Upper lobe of right lung (tissue), 1 donor: ENCODE data around the gene TCHP. TPM values are rescaled to one million over a fixed set of nuclear protein-coding genes. Genes with fewer than 3 reads are reported as not detected.
A peak's percentile ranks its signal among the peaks of the same experiment; 100 is the strongest.

Experiments
- ATAC-seq: fragments of 200-7000 bp; cut with Tn5 transposase; one replicate; pipeline ENCODE4 v1.9.1; 2020; ENCODE audit warnings: mild to moderate bottlenecking, moderate library complexity
- DNase-seq: peaks from one replicate; pipeline ENCODE4 v3.0.0-alpha.2; 2020
- H3K27ac ChIP-seq: fragments of 200-600 bp; one replicate; pipeline ENCODE4 v1.8.0; 2022
- H3K27me3 ChIP-seq: fragments of 200-600 bp; one replicate; pipeline ENCODE4 v1.8.0; 2022; ENCODE audit warnings: mild to moderate bottlenecking
- H3K36me3 ChIP-seq: fragments of 200-600 bp; one replicate; pipeline ENCODE4 v1.8.0; 2022
- H3K4me1 ChIP-seq: fragments of 200-600 bp; one replicate; pipeline ENCODE4 v1.8.0; 2022
- H3K4me3 ChIP-seq: fragments of 200-600 bp; one replicate; pipeline ENCODE4 v1.8.0; 2022; ENCODE audit warnings: mild to moderate bottlenecking
- H3K9me3 ChIP-seq: fragments of 200-600 bp; one replicate; pipeline ENCODE4 v1.8.0; 2022
- CTCF ChIP-seq: fragments of 200-600 bp; IDR thresholded peaks from one replicate; pipeline ENCODE4 v1.8.0; 2022; ENCODE audit warnings: antibody characterized with exemption
- intact Hi-C: fragments of 100-400 bp; cut with DNase I; formaldehyde crosslinking; loops from one replicate; pipeline ENCODE4 v1.11.0; 2022
- total RNA-seq: library from RNA; stranded (reverse); fragmentation: NEBNext Ultra II Directional; extraction: Animal tissue kit (Norgen Biotek cat#: 25700); gene quantifications from one replicate; pipeline ENCODE4 v1.2.1, GENCODE V29; 2021
- donor health status: DM: no; HTN: yes; CAD: no; lungs with severe emphysema.

TCHP gene
- total RNA-seq, 1 donor from 2014 or later = 16.5 TPM

DNA sequence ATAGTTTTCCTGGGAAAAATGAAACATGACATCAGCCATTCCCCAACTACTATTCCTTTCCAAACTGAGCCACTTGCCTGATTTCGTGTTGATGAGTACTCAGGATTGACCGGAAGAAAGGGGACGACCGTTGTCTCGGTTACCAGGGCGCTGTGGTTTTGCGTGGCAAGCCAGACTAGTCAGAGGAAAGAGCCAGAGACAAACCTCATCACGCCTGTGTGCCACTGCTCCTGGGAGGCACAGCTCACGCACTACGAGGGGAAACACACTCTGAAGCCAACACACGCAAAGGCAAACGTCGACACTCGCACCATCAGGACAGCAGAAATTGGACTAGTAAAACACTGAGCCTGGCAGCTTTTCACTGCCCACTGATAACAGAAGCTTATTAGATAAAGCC, 61.1 kb downstream of the TCHP start:
- ATAC-seq = no peak
- no peaks in the 10 kb centered on the region for H3K9me3 ChIP-seq
- no peak overlapping the region for H3K27ac ChIP-seq
- intact Hi-C loops = no loop called here
- no peak for TF ChIP-seq CTCF
- no peaks in the 10 kb centered on the region for H3K27me3 ChIP-seq
- peaks cover 4% of the 10 kb centered on the region for H3K4me1 ChIP-seq
- no peak for DNase-seq
- peaks cover 89% of the 10 kb centered on the region for H3K36me3 ChIP-seq
- H3K4me3 ChIP-seq = no peak overlapping the region

DNA sequence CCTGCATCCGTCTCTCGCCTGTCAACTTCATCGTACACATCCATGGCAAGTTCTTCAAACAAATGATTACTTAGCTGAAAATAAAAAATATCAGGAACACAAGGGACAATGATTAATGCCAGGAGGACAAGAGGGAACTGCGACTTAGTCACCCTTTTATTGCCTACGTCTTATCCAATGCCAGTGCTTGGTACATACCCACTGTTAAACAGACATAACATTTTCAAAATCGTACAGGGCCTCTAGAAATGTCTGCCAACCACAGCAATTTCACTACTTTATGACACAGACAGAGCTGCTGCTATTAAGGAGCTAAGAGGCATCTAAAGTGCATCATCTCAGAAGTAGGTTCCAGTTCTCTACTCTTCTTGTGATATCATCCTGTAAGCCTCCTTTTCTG, 61.5 kb downstream of the TCHP start:
- no peaks in the 10 kb centered on the region for H3K9me3 ChIP-seq
- intact Hi-C loops = no loop called here
- no peak overlapping the region for H3K4me3 ChIP-seq
- DNase-seq (no peak), ATAC-seq (no peak)
- H3K27ac ChIP-seq = no peak overlapping the region
- H3K36me3 ChIP-seq = peaks cover 86% of the 10 kb centered on the region
- peaks cover 4% of the 10 kb centered on the region for H3K4me1 ChIP-seq
- H3K27me3 ChIP-seq = no peaks in the 10 kb centered on the region
- no peak for TF ChIP-seq CTCF

GRCh38 chr12:109962398-109962797, 62.3 kb downstream of the TCHP start:
- Histone ChIP-seq H3K9me3 (no peaks in the 10 kb centered on the region), H3K36me3 (peaks cover 86% of the 10 kb centered on the region), H3K27ac (no peak overlapping the region), H3K4me1 (peaks cover 4% of the 10 kb centered on the region), H3K4me3 (no peak overlapping the region), H3K27me3 (no peaks in the 10 kb centered on the region)
- intact Hi-C loops = no loop called here
- no peak for TF ChIP-seq CTCF
- DNase-seq (no peak), ATAC-seq (no peak)

DNA sequence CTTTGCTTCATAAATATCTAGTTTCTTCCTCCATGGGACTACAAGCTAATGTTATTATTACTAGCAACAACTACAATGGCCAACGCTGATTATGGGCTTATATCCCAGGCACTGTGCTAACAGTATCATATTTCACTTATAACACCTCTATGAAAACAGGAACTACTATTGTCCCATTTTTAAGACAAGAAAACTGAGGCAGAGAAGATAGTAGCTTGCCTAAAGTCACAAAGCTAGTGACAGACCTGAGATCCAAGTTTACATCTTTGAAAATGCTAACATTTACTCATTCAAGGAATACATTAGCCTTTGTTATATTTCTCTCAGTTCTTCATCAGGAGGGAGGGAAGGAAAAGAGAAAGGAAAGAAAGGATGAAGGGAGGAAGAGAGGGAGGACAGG, 63.3 kb downstream of the TCHP start:
- ATAC-seq = no peak
- Histone ChIP-seq H3K27me3 (no peaks in the 10 kb centered on the region), H3K9me3 (no peaks in the 10 kb centered on the region), H3K27ac (no peak overlapping the region), H3K36me3 (peaks cover 85% of the 10 kb centered on the region), H3K4me3 (no peak overlapping the region), H3K4me1 (peaks cover 4% of the 10 kb centered on the region)
- DNase-seq = no peak
- no peak for TF ChIP-seq CTCF
- intact Hi-C loops = no loop called here

DNA sequence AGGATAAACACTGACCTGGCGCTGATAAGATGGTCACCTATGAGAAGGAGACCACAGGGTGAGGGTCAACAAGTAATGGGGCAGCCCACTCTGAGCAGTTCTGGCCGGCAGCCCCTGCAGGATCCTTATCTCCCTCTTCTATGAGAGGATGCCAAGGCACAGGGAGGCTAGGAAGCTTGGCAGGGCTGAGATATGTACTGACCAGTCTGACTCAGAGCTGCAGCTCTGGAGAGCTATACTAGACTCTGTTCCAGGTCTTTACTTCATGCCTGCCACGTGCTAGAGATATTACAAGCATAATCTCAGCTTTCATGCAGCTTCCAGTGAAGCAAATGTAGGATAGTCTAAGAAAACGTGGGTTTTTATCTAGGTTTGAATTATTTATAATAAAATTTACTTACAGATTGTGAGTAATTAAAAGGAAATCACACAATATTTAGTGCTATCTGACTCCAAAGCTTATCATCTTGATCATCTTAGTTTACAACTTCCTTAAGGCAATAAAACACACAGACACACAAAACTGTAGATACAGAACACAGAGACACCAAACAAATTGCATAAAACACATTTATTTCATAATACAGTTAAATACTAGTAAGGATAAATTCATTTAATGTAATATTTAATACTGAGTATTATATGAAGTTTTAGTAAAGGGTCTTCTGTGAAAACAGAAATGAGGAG, 63.8 kb downstream of the TCHP start:
- H3K36me3 ChIP-seq = peaks cover 79% of the 10 kb centered on the region
- peaks cover 4% of the 10 kb centered on the region for H3K4me1 ChIP-seq
- intact Hi-C loops = no loop called here
- no peak overlapping the region for H3K4me3 ChIP-seq
- no peak for TF ChIP-seq CTCF
- no peaks in the 10 kb centered on the region for H3K27me3 ChIP-seq
- H3K9me3 ChIP-seq = no peaks in the 10 kb centered on the region
- H3K27ac ChIP-seq = no peak overlapping the region
- DNase-seq = no peak
- peak; percentile 50 for ATAC-seq

DNA sequence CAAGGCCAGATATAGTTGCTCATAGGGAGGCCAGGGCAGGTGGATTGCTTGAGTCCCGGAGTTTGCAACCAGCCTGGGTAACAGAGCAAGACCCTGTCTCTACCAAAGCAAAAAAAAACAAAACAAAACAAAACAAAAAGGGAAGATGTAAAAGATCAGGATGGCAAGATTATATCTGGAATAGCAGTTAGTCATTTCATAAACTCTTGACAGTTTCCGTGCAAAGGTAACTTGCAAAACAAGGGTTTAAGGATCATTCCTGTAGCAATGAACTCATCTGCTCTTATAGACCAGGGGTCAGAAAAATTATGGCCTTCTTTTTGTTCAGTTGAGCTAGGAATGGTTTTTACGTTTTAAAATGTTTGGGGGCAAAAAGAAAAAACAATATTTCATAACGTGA, 66.5 kb downstream of the TCHP start:
- DNase-seq (no peak), ATAC-seq (no peak)
- Histone ChIP-seq H3K27ac (no peak overlapping the region), H3K4me1 (peaks cover 4% of the 10 kb centered on the region), H3K36me3 (peaks cover 76% of the 10 kb centered on the region), H3K4me3 (no peak overlapping the region), H3K27me3 (no peaks in the 10 kb centered on the region), H3K9me3 (no peaks in the 10 kb centered on the region)
- TF ChIP-seq CTCF = no peak
- intact Hi-C loops = no loop called here
